Measurements from ENCODE around the gene EPB41L1.

The EPB41L1 gene

DNA sequence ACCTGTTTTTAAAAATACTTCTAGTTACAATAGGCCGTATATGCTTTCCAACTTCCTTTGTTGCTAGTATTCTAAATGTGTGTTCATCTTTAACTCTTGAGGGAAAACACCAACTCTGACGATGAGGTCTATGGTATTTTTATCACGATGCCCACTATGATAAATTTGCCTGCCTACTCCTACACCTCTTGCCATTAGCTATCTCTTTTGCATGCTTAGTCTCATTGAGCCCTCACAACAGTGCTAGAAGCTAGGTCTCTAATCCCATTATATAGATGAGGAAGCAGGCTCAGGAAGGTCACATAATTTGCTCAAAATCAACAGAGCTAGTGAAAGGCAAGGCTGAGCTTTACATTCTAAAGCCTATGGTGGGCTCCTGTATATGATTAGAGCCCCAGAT, 94.9 kb downstream of the EPB41L1 start:
- Histone ChIP-seq H3K36me3 (ENCODE audit: control insufficient read depth in 2 of 2, insufficient read depth in 1 of 2, low read length in 2 of 2) (peaks cover 30 to 95% of the 10 kb centered on the region in 2 experiments), H3K4me1 (ENCODE audit: control insufficient read depth, insufficient read depth, low read length) (no peaks in the 10 kb centered on the region), H3K4me3 (ENCODE audit: low read depth, low read length) (no peak overlapping the region), H3K27ac (ENCODE audit: extremely low read depth, low read depth, low read length) (no peak overlapping the region), H3K9me3 (ENCODE audit: control insufficient read depth, insufficient read depth, low read depth, low read length) (no peaks in the 10 kb centered on the region)
- TF ChIP-seq ZNF341 (tag by site-specific recombination; IDR thresholded peaks at IDR 0.05; ENCODE audit: low read depth) = no peak
- TF ChIP-seq ZNF670 (tag by site-specific recombination; IDR thresholded peaks at IDR 0.05; ENCODE audit: low read depth) = no peak
- TF ChIP-seq ZNF623 (tag by site-specific recombination; IDR thresholded peaks at IDR 0.05) = no peak
- TF ChIP-seq ZNF223 (tag by site-specific recombination; IDR thresholded peaks at IDR 0.05) = no peak
- TF ChIP-seq ZIC2 (tag by site-specific recombination; IDR thresholded peaks at IDR 0.05) = no peak
- ChIA-PET POLR2A (interaction anchor here (1.4 kb wide), 1 partner anchor 10 kb away, joined by 4 read pairs; no protein-coding TSS in a partner anchor), CTCF (interaction anchor here (0.5 to 1.4 kb wide), 3 partner anchors 8 to 638 kb away, joined by 3 to 5 read pairs (median 3); no protein-coding TSS in a partner anchor)

DNA sequence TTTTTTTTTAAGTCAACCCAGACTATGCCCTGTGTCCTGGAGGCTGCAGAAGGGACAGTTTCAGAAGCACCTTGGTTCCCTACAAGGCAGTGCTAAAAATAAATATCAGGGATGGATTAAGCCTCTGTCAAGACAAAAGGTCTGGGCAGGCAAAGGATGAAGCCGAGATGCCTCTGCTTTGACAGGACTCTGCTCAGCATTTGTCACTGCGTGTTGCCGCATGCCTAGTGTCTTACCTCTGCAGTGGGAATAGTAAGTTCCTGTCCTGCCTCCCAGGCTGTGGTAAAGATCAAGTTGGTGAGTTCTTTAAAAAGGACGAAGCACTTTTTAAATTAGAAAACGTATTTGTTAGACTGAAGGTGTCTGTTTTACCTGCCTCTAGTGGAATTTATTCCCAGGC, 96.9 kb downstream of the EPB41L1 start:
- ChIA-PET CTCF (interaction anchor here (0.6 kb wide), 1 partner anchor 148 kb away, joined by 5 read pairs; no protein-coding TSS in a partner anchor), POLR2A (interaction anchor here (1.7 kb wide), 1 partner anchor 15 kb away, joined by 6 read pairs; the partner anchor contains the start of gene AAR2)
- no peak overlapping the region for H3K4me3 ChIP-seq (ENCODE audit: low read depth, low read length)
- peaks cover 26 to 95% of the 10 kb centered on the region in 2 experiments for H3K36me3 ChIP-seq (ENCODE audit: control insufficient read depth in 2 of 2, insufficient read depth in 1 of 2, low read length in 2 of 2)
- no peak for TF ChIP-seq BCL11B (tag by site-specific recombination; IDR thresholded peaks at IDR 0.05; ENCODE audit: low read depth)
- TF ChIP-seq ZNF19 (tag by site-specific recombination; IDR thresholded peaks at IDR 0.05; ENCODE audit: low read depth) = no peak
- no peak for TF ChIP-seq HOXD13 (CRISPR knock-in tag; IDR thresholded peaks at IDR 0.05; ENCODE audit: borderline replicate concordance)
- TF ChIP-seq ZBTB1 (tag by site-specific recombination; IDR thresholded peaks at IDR 0.05) = no peak
- no peak for TF ChIP-seq ZIC2 (tag by site-specific recombination; IDR thresholded peaks at IDR 0.05)
- no peak for TF ChIP-seq ZNF248 (tag by site-specific recombination; IDR thresholded peaks at IDR 0.05)
- no peak for TF ChIP-seq ZNF37A (tag by site-specific recombination; IDR thresholded peaks at IDR 0.05)
- TF ChIP-seq, protein P1, sequence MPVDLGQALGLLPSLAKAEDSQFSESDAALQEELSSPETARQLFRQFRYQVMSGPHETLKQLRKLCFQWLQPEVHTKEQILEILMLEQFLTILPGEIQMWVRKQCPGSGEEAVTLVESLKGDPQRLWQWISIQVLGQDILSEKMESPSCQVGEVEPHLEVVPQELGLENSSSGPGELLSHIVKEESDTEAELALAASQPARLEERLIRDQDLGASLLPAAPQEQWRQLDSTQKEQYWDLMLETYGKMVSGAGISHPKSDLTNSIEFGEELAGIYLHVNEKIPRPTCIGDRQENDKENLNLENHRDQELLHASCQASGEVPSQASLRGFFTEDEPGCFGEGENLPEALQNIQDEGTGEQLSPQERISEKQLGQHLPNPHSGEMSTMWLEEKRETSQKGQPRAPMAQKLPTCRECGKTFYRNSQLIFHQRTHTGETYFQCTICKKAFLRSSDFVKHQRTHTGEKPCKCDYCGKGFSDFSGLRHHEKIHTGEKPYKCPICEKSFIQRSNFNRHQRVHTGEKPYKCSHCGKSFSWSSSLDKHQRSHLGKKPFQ (tag by site-specific recombination; IDR thresholded peaks at IDR 0.05) = no peak
- TF ChIP-seq ZNF629 (tag by site-specific recombination; IDR thresholded peaks at IDR 0.05) = no peak
- TF ChIP-seq, protein P2, sequence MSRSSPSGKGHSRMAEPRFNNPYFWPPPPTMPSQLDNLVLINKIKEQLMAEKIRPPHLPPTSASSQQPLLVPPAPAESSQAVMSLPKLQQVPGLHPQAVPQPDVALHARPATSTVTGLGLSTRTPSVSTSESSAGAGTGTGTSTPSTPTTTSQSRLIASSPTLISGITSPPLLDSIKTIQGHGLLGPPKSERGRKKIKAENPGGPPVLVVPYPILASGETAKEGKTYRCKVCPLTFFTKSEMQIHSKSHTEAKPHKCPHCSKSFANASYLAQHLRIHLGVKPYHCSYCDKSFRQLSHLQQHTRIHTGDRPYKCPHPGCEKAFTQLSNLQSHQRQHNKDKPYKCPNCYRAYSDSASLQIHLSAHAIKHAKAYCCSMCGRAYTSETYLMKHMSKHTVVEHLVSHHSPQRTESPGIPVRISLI (tag by site-specific recombination; IDR thresholded peaks at IDR 0.05) = no peak
- TF ChIP-seq, protein P3, sequence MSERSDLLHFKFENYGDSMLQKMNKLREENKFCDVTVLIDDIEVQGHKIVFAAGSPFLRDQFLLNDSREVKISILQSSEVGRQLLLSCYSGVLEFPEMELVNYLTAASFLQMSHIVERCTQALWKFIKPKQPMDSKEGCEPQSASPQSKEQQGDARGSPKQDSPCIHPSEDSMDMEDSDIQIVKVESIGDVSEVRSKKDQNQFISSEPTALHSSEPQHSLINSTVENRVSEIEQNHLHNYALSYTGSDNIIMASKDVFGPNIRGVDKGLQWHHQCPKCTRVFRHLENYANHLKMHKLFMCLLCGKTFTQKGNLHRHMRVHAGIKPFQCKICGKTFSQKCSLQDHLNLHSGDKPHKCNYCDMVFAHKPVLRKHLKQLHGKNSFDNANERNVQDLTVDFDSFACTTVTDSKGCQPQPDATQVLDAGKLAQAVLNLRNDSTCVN (tag by site-specific recombination; optimal IDR thresholded peaks at IDR 0.05) = no peak
- TF ChIP-seq, protein P4, sequence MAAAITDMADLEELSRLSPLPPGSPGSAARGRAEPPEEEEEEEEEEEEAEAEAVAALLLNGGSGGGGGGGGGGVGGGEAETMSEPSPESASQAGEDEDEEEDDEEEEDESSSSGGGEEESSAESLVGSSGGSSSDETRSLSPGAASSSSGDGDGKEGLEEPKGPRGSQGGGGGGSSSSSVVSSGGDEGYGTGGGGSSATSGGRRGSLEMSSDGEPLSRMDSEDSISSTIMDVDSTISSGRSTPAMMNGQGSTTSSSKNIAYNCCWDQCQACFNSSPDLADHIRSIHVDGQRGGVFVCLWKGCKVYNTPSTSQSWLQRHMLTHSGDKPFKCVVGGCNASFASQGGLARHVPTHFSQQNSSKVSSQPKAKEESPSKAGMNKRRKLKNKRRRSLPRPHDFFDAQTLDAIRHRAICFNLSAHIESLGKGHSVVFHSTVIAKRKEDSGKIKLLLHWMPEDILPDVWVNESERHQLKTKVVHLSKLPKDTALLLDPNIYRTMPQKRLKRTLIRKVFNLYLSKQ (tag by site-specific recombination; IDR thresholded peaks at IDR 0.05; ENCODE audit: borderline replicate concordance) = no peak
- no peak for TF ChIP-seq ZNF514 (tag by site-specific recombination; IDR thresholded peaks at IDR 0.05)
- TF ChIP-seq ZNF132 (tag by site-specific recombination; IDR thresholded peaks at IDR 0.05; ENCODE audit: borderline replicate concordance) = no peak
- TF ChIP-seq ZNF501 (tag by site-specific recombination; IDR thresholded peaks at IDR 0.05) = no peak
- TF ChIP-seq ZNF341 (tag by site-specific recombination; IDR thresholded peaks at IDR 0.05; ENCODE audit: low read depth) = no peak
- TF ChIP-seq, protein P5, sequence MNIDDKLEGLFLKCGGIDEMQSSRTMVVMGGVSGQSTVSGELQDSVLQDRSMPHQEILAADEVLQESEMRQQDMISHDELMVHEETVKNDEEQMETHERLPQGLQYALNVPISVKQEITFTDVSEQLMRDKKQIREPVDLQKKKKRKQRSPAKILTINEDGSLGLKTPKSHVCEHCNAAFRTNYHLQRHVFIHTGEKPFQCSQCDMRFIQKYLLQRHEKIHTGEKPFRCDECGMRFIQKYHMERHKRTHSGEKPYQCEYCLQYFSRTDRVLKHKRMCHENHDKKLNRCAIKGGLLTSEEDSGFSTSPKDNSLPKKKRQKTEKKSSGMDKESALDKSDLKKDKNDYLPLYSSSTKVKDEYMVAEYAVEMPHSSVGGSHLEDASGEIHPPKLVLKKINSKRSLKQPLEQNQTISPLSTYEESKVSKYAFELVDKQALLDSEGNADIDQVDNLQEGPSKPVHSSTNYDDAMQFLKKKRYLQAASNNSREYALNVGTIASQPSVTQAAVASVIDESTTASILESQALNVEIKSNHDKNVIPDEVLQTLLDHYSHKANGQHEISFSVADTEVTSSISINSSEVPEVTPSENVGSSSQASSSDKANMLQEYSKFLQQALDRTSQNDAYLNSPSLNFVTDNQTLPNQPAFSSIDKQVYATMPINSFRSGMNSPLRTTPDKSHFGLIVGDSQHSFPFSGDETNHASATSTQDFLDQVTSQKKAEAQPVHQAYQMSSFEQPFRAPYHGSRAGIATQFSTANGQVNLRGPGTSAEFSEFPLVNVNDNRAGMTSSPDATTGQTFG (tag by site-specific recombination; IDR thresholded peaks at IDR 0.05; ENCODE audit: borderline replicate concordance) = no peak
- H3K27ac ChIP-seq (ENCODE audit: extremely low read depth, low read depth, low read length) = no peak overlapping the region
- H3K4me1 ChIP-seq (ENCODE audit: control insufficient read depth, insufficient read depth, low read length) = no peaks in the 10 kb centered on the region
- no peaks in the 10 kb centered on the region for H3K9me3 ChIP-seq (ENCODE audit: control insufficient read depth, insufficient read depth, low read depth, low read length)
